ENCODE results near the gene ASMTL. TPM values are rescaled to one million over a fixed set of nuclear protein-coding genes. Genes with fewer than 3 reads are reported as not detected.

The ASMTL gene
- total and polyA plus RNA-seq, 10 donors = 21.3 to 35.5 (median 27.2) TPM

DNA sequence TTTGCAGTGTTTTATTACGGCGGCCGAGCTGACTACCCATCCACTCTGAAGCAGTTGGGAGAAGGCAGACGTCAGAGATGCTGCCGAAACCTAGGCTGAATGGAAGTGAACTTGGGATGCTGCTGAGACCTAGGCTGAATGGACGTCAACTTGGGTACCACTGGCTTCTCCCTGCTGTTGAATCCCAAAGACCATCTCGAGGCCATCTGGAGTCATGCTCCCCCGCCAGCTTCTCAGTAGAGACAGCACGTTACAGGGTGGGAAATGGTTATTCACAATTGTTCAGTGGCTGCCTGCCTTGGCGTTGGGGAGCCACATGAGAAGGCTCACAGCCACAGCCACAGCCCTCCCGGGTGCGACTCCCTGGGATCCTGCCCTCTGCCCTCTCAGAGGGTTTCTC, 43.4 kb upstream of the ASMTL start:
- Histone ChIP-seq H3K36me3 (peaks cover 0 to 22% (median 0%) of the 10 kb centered on the region in 6 donors), H3K4me1 (peaks cover 11 to 62% (median 26%) of the 10 kb centered on the region in 6 donors), H3K27ac (peak overlapping the region in 1 of 8 donors; percentile 3), H3K27me3 (replicated peaks in 1 of 7) (no peaks in the 10 kb centered on the region), H3K9me3 (peaks cover 0 to 7% (median 0%) of the 10 kb centered on the region in 8 donors), H3K4me3 (no peak overlapping the region)
- peak; percentile 61 for DNase-seq
- TF ChIP-seq POLR2A (IDR thresholded peaks at IDR 0.05) = no peak
- no peak for TF ChIP-seq POLR2AphosphoS5 (IDR thresholded peaks at IDR 0.05)
- TF ChIP-seq, protein P1, sequence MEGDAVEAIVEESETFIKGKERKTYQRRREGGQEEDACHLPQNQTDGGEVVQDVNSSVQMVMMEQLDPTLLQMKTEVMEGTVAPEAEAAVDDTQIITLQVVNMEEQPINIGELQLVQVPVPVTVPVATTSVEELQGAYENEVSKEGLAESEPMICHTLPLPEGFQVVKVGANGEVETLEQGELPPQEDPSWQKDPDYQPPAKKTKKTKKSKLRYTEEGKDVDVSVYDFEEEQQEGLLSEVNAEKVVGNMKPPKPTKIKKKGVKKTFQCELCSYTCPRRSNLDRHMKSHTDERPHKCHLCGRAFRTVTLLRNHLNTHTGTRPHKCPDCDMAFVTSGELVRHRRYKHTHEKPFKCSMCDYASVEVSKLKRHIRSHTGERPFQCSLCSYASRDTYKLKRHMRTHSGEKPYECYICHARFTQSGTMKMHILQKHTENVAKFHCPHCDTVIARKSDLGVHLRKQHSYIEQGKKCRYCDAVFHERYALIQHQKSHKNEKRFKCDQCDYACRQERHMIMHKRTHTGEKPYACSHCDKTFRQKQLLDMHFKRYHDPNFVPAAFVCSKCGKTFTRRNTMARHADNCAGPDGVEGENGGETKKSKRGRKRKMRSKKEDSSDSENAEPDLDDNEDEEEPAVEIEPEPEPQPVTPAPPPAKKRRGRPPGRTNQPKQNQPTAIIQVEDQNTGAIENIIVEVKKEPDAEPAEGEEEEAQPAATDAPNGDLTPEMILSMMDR (IDR thresholded peaks at IDR 0.05 in 8 of 11, conservative IDR thresholded peaks at IDR 0.05 in 3 of 11) = no peak
- intact Hi-C loops (cut with DNase I; ENCODE audit: low total_unique reads) = no loop called here
- WGBS, 5 donors = 80 to 86% (median 82%) methylated on average over 9 to 12 of the region's 12 CpGs

DNA sequence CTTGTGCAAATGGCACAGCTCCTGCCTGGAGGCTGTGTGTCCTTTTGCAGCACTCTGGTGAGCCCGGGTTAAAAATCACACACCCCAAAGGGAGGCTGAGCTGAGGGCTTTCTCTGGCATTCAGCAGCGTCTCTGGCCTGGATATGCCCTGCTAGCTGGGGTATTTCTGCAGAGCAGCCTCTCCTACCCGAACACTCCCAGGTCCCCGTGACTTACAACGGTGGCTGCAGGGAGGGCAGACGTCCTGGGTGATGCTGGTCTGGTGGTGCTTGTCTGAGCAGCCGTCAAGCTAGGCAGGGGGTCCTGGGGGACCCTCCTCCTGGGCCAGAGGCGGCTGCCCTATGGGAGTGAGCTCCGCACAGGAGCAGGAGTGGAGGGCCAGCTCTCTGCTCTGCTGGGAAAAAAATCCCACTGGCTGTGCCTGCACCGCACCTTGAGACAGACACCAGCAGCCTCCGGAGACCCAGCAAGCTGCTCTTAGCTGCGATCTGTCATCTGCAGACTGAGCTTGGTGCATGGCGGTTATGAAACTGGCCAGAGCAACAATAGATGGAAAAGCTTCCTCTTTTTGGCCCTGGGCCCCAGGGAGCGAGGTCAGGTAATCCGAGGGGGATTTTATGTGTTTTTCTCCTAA, 41.3 kb upstream of the ASMTL start:
- peak; percentile 83 for DNase-seq
- peaks cover 6 to 46% (median 19%) of the 10 kb centered on the region in 6 donors for H3K4me1 ChIP-seq
- intact Hi-C loops (cut with DNase I; ENCODE audit: low total_unique reads) = no loop called here
- H3K27ac ChIP-seq = peak overlapping the region in 7 of 8 donors; percentile 41 to 73 (median 61)
- WGBS, 5 donors = 8 to 26% (median 19%) methylated on average over 11 to 15 of the region's 15 CpGs
- peaks cover 0 to 23% (median 0%) of the 10 kb centered on the region in 6 donors for H3K36me3 ChIP-seq
- no peaks in the 10 kb centered on the region for H3K27me3 ChIP-seq (replicated peaks in 1 of 7)
- peak overlapping the region in 2 of 8 donors; percentile 6 to 42 for H3K4me3 ChIP-seq
- TF ChIP-seq POLR2A (IDR thresholded peaks at IDR 0.05) = no peak
- TF ChIP-seq, protein P1 (IDR thresholded peaks at IDR 0.05 in 8 of 11, conservative IDR thresholded peaks at IDR 0.05 in 3 of 11) = no peak
- TF ChIP-seq POLR2AphosphoS5 (IDR thresholded peaks at IDR 0.05) = peak; percentile 36 to 52 (median 40)
- peaks cover 0 to 7% (median 0%) of the 10 kb centered on the region in 8 donors for H3K9me3 ChIP-seq

DNA sequence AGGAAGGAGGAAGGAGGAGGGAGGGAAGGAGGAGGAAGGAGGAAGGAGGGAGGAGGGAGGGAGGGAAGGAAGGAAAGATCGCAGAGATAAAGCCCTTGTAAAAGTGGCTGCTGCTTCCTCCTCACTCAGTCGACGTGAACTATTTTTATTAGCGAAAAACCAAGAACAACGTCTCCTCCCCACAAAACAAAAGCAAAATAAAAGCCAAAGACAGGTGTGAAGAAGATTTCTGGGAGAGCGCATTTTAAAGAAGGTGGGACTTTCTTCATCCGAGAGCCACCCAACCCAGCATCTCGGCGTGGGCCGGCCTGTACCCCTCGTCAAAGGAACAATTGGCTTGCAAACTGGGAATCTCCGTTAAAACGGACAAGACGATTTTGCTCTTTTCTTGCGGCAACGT, 40.7 kb upstream of the ASMTL start:
- H3K9me3 ChIP-seq = peaks cover 0 to 7% (median 0%) of the 10 kb centered on the region in 8 donors
- 38 to 51% (median 41%) methylated on average over 16 of the region's 16 CpGs for WGBS, 5 donors
- intact Hi-C loops (cut with DNase I; ENCODE audit: low total_unique reads) = no loop called here
- peaks cover 0 to 23% (median 0%) of the 10 kb centered on the region in 6 donors for H3K36me3 ChIP-seq
- peak overlapping the region in 7 of 8 donors; percentile 13 to 73 (median 61) for H3K27ac ChIP-seq
- TF ChIP-seq POLR2A (IDR thresholded peaks at IDR 0.05) (no peak), POLR2AphosphoS5 (IDR thresholded peaks at IDR 0.05) (no peak)
- TF ChIP-seq, protein P1 (IDR thresholded peaks at IDR 0.05 in 8 of 11, conservative IDR thresholded peaks at IDR 0.05 in 3 of 11) = no peak
- DNase-seq = no peak
- no peaks in the 10 kb centered on the region for H3K27me3 ChIP-seq (replicated peaks in 1 of 7)
- H3K4me1 ChIP-seq = peaks cover 6 to 42% (median 19%) of the 10 kb centered on the region in 6 donors
- peak overlapping the region in 1 of 8 donors; percentile 42 for H3K4me3 ChIP-seq

DNA sequence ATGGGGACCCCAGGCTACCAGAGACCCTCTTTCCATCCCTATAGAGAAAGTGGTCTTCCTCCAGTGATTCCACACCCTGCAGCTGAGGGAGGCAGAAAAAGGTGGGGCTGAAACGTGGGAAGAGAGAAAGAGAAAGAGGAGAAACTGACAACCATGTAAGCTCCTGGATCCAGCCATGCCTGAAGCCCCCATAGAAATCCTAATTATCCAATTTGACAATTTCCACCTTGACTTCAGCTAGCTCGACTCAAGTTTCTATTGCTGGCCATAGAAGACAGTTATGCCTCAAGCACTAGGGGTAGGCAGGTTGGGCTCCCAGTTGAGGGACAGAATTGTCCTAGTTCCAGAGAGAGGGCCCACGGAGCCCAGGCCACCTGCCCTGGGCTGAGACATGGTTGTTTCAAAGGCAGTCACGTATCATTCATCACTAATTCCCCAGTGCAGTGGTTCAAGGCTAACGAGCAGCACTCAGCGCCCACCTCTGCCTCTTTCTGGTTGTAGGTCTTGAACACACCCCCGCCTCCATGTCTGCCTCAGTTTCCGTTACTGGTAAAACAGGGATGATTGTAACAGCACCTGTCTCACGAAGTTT, 39.8 kb upstream of the ASMTL start:
- Histone ChIP-seq H3K36me3 (peaks cover 0 to 22% (median 0%) of the 10 kb centered on the region in 6 donors), H3K27me3 (replicated peaks in 1 of 7) (no peaks in the 10 kb centered on the region), H3K4me3 (no peak overlapping the region), H3K27ac (peak overlapping the region in 1 of 8 donors; percentile 37), H3K4me1 (peaks cover 6 to 45% (median 20%) of the 10 kb centered on the region in 6 donors), H3K9me3 (peaks cover 0 to 7% (median 0%) of the 10 kb centered on the region in 8 donors)
- TF ChIP-seq, protein P1 (IDR thresholded peaks at IDR 0.05 in 8 of 11, conservative IDR thresholded peaks at IDR 0.05 in 3 of 11) = no peak
- TF ChIP-seq POLR2AphosphoS5 (IDR thresholded peaks at IDR 0.05) (no peak), POLR2A (IDR thresholded peaks at IDR 0.05) (no peak)
- peak; percentile 58 for DNase-seq
- WGBS, 5 donors = 77 to 89% (median 84%) methylated on average over 8 to 9 of the region's 9 CpGs
- intact Hi-C loops (cut with DNase I; ENCODE audit: low total_unique reads) = no loop called here
